Upper lobe of left lung (tissue), 4 donors: ENCODE results near the gene TNFRSF21.

Experiments used
- EP300 ChIP-seq, 4 donors: sonication (generic); formaldehyde crosslinking; IDR thresholded peaks; one replicate each; pipeline ENCODE4 v1.5.1; 2017; ENCODE audit warnings: antibody characterized with exemption in 4 of 4, control low read depth in 2 of 4
- POLR2A ChIP-seq, 4 donors: fragments of 450-650 bp; IDR thresholded peaks; one replicate each; pipeline ENCODE4 v1.5.1; 2016 to 2017; ENCODE audit warnings: antibody characterized with exemption in 4 of 4, mild to moderate bottlenecking in 2 of 4
- TF ChIP-seq, protein P1 (sequence below), 6 experiments: fragments of 450-650 bp in 4 of 6; fragments of 200-600 bp in 2 of 6; sonication (generic) in 2 of 6; IDR thresholded peaks; one replicate each; pipeline ENCODE4 v1.5.1; 2016 to 2019; ENCODE audit warnings: antibody characterized with exemption in 6 of 6

DNA sequence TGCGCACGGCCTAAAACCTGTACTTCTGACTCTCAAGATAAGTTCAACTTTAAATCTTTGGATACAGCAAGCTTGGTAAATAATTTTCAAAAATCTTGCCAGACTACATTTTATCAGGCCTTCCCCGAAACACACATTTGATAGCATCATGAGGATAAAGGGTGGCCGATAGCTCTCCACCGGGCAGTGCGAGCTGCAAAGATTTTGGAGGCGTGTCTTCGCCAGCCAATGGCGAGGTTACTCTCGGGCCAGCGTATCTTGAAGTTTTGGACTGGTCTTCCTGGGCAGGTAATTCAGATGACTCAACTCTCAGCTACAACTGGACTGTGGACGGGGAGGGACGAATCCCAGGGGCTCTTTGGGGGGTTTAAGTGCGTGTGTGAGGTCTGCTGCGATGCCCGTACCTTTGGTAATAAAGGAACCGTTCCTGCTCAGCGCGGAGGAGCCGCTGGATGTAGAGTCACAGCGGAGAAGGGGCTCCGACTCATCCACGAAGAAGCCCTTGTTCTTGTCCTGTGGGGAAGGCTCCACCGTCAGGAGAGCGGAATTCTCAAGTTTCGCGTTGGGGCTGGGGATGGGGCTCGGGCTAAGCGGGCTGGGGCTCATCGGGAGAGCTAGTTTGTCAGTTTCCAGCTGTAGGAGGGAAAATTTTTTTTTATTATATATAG lies 75.3 kb downstream of the TNFRSF21 start:
- TF ChIP-seq POLR2A (IDR thresholded peaks at IDR 0.05) (no peak), EP300 (IDR thresholded peaks at IDR 0.05) (no peak)
- TF ChIP-seq, protein P1, sequence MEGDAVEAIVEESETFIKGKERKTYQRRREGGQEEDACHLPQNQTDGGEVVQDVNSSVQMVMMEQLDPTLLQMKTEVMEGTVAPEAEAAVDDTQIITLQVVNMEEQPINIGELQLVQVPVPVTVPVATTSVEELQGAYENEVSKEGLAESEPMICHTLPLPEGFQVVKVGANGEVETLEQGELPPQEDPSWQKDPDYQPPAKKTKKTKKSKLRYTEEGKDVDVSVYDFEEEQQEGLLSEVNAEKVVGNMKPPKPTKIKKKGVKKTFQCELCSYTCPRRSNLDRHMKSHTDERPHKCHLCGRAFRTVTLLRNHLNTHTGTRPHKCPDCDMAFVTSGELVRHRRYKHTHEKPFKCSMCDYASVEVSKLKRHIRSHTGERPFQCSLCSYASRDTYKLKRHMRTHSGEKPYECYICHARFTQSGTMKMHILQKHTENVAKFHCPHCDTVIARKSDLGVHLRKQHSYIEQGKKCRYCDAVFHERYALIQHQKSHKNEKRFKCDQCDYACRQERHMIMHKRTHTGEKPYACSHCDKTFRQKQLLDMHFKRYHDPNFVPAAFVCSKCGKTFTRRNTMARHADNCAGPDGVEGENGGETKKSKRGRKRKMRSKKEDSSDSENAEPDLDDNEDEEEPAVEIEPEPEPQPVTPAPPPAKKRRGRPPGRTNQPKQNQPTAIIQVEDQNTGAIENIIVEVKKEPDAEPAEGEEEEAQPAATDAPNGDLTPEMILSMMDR (IDR thresholded peaks at IDR 0.05): no peak
